ENCODE measurements around the gene KCNJ5.

KCNJ5 gene

GRCh38 chr11:128895526-128895925, 4.4 kb downstream of the KCNJ5 start:
- no peak for DNase-seq (ENCODE audit: low read depth in 2 of 2)

DNA sequence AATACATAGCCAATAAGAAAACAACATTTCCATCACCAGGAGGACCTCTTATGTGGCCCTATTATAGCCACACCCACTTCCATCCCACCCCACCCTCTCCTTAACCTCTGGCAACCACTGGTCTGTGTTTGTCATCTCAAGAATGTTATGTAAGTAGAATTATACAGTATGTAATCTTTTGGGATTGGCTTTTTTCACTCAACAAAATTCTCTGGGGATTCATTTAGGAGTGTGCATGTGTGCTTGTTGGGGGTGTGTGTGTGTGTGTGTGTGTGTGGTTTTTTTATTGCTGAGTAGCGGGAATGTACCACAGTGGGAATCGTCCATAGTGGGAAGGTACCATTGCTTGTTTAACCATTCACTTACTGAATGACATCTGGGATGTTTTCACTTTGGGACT, 5.2 kb downstream of the KCNJ5 start:
- no peak for DNase-seq (ENCODE audit: low read depth in 2 of 2)

- DNase-seq (ENCODE audit: low read depth in 2 of 2): no peak
These were observed 6.7 kb downstream of the KCNJ5 start for GRCh38 chr11:128897826-128898225.

GRCh38 chr11:128898580-128899344, 7.6 kb downstream of the KCNJ5 start:
- no peak for DNase-seq (ENCODE audit: low read depth in 2 of 2)

DNA sequence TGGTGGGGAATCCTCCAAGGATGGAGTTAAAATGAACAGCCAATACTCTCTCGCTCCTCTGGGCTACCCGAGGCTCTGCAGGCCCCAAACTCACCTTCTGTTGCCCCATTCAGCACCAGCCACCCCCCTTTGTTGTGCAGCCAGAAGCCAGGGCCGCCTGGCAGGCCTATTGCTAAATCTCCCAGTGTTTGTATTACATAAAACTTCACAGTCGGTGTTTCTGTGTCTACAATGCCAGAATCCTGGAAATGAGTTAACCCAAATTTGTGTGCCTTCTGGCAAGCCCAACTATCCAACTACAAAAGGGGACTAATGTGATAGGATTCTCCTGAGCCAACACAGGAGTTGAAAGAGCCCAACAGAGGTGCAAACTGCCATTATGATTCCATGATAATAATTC, 9.3 kb downstream of the KCNJ5 start:
- no peak for DNase-seq (ENCODE audit: low read depth in 2 of 2)

- no peak for DNase-seq (ENCODE audit: low read depth in 2 of 2)
These were observed 10.7 kb downstream of the KCNJ5 start for GRCh38 chr11:128901653-128902514.

GRCh38 chr11:128902515-128903066, 11.4 kb downstream of the KCNJ5 start:
- DNase-seq (ENCODE audit: low read depth in 2 of 2): no peak

- no peak for DNase-seq (ENCODE audit: low read depth in 2 of 2)
These were observed 12.3 kb downstream of the KCNJ5 start for GRCh38 chr11:128903248-128904061.

DNA sequence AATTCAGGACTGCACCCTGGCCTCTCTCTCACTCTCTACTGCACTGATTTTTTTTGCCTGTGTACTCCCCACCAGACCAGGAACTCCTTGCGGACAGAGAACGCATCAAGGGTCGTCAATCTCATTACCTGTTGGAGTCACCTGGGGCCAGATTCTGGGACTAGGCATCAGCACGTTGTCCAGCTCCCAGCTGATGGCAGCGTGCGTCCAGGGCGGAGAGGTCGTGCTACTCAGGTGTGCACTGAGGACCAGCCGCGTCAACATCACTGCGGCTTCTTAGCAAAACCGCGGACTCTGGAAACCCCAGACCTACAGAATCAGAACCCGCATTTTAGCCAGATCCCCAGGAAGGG, 13.1 kb downstream of the KCNJ5 start:
- DNase-seq (ENCODE audit: low read depth in 2 of 2): no peak

DNA sequence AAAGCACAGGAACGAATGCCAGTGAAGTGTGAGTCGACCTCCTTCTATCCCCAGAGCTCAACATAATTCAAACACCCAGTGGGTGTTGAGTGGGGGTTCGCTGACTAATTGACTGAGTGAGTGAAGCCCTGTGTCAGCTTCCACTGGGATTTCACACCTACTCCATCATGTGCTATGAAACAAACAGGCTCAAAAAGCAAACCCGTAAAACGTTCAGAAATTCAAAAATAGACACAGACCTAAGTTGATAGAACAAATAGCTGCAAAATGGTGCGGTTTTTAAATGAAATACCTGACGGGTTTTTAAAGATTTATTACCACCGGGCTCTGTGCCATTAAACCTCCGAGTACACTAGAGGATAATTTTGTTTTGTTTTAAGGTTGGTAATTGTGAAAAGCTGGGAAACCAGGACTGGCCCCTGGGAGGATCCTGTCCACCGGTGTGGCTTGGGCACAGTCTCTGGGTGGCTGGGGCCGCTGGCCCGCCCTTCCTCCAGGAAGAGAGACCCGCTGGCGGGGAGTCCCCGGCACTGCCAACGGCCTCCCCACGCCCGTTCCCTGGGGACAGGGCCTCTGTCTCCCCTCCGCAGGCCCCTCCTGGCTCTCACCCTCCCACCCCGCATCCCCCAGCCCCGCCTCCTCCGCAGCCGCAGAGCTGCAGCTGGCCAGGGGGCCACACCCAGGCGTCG, 13.6 kb downstream of the KCNJ5 start:
- no peak for DNase-seq (ENCODE audit: low read depth in 2 of 2)

DNA sequence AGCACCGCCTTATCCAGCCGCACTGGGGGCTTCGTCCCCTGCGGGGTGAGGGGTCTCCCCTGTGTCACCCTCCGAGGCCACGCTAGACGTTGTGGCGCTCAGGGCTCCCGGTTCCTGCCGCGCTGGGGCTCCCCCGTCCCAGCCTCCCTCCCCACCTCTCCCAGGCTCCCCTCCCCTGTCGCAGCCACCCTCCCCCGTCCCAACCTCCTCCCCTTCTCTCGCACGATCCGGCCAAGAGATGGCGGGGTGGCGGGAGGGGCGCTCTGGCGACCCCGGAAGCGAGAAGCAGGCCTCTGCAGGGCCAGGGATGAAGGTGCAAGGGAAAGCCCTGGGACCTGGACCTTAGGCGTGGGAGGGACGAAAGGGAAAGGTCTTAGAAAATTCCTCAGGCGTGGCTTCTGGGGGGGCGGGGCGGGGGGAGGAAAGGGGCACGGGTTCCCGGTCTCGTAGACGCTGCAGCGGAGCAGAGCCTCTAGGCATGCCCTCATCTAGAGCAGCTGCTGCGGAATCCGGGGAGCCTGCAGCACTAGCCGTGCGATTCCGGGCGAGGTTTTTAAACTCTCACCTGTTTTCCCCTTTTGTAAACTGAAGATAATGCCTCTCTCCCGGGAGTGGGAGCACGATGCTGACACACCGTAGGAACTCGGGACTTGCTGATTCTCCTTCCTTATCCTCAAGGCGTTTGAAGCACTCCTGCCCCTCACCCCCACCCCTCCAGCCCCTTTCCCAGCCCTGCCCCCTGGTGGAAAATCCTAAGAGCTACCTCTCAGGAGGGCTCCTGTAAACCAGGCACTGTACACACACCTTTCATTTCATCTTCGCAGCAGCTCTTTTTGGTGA, 14.4 kb downstream of the KCNJ5 start:
- no peak for DNase-seq (ENCODE audit: low read depth in 2 of 2)

DNA sequence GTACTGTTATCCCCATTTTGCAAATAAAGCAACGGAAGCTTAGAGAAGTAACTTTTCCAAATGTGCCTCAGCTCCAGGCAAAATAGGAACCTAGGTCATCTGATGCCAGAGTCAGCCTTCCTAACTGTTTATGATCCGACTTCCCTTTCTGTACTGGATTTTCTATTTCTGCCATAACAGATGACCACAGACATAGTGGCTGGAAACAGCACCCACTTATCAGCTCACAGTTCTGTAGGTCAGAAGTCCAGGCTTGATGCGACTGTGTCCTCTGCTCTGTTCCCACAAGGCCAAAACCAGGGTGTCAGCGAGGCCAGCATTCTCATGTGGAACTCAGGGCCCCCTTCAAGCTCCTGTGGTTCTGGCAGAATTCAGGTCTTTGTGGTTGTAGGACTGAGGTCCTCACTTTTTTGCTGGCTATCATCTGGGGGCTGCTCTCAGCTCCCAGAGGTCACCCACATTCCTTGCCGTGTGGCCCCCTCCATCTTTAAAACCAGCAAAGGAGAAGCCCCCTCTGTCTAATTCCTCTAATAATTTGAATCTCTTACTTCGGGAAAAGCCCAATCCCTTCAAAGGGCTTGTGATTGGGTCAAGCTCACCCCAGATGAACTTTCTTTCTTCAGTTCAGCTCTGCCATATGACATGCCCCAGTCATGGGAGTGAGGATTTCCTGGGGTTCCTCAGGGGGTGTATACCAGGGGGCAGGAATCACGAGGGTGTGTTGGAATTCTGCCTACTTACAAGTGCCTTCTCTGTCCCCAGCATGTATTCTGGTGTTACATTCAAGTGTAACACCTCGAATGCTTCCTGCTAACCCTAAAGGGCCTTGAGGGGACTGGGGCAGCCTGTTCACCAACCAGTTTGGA, 15.3 kb downstream of the KCNJ5 start:
- no peak for DNase-seq (ENCODE audit: low read depth in 2 of 2)

DNA sequence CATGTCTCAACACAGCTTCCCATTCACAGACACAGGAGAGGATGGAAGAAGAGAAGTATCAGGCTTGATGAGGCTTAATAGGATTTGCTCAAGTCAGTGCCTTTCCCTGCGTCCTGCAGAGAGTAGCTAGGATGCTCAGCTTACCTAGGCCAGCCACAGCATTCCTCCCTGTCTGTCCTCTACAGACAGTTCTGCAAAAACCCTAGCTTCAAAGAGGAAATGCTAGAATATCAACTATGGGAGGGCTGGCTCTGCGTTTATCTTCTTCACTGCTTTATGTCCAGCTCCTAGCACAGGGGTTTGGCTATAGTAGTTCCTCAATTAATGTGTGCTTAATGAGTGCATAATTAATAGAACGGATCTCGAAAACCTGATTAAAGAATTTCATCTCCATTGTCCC, 16.4 kb downstream of the KCNJ5 start:
- DNase-seq (ENCODE audit: low read depth in 2 of 2): no peak

- DNase-seq (ENCODE audit: low read depth in 2 of 2): no peak
These were observed 17.5 kb downstream of the KCNJ5 start for GRCh38 chr11:128908391-128909246.

DNA sequence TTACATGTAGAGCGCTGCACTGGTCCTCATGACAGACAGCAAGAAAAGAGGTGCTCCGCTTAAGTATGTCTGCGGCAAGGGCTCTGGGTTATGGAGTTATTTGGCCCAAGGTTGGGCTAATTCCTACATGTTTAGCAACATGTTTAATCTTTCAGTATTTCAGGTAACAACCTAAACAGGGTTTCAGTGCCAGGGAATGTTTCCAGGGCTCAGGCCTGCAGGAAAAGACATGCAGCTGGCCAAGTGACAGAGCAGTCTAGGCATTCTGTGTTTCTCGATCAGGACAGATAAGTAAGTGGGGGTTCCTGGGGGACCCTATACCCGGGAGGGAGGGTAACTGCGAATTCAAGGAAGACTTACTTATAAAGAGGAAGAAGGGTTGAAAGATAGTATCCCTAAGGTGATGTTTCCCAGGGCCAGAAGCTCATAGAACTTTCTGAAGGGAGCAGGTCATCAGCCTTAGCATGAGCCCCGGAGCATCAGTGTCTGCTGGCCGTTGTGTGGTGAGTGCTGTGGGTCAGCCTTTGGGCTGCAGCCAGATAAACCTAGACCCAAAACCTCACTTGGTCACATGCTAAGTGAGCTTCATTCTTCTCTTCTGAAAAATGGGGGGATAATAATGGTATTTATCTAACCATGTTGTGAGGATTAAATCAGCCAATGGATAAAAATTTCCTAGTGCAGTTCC, 18.4 kb downstream of the KCNJ5 start:
- DNase-seq (ENCODE audit: low read depth in 2 of 2): no peak

DNA sequence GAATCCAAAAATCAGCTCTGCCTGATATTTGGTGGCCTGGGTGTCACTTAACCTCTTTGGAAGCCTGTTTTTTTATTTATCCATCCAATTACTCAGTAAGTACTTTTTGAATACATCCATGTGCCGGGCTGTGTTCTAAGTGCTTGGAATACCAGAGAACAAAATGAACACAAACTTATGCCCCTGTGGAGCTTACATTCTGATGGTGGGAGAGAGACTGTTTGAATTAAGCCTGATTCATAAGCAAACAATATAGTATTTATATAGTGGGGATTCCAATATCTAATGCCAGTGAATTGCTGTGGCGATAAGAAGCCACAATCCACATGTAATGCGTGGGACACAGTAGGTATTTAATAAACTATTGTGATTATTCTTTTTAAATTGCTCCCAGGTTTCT, 19.4 kb downstream of the KCNJ5 start:
- DNase-seq (ENCODE audit: low read depth in 2 of 2): no peak

- DNase-seq (ENCODE audit: low read depth in 2 of 2): no peak
These were observed 20.1 kb downstream of the KCNJ5 start for GRCh38 chr11:128911239-128911638.

GRCh38 chr11:128911701-128912100, 20.5 kb downstream of the KCNJ5 start:
- no peak for DNase-seq (ENCODE audit: low read depth in 2 of 2)
